Omental fat pad (tissue), 4 donors: ENCODE results near the gene SIX5. TPM values are rescaled to one million over a fixed set of nuclear protein-coding genes. Genes with fewer than 3 reads are reported as not detected.

ENCODE experiments used
- ATAC-seq: fragments of 150-250 bp; one replicate; pipeline ENCODE4 v1.9.1; 2016; ENCODE audit warnings: mild to moderate bottlenecking, moderate library complexity; ENCODE audit not compliant: low FRiP score
- DNase-seq: peaks from one replicate; pipeline ENCODE4 v3.0.0-alpha.2; 2019; ENCODE audit warnings: low spot score
- CTCF ChIP-seq, 3 donors: fragments of 450-650 bp; IDR thresholded peaks; one replicate each; pipeline ENCODE4 v1.5.1; 2016 to 2017; ENCODE audit warnings: antibody characterized with exemption in 3 of 3, mild to moderate bottlenecking in 3 of 3, moderate library complexity in 2 of 3
- total RNA-seq, 4 donors: library from RNA; depleted of rRNA; stranded (reverse); fragments of >200 nt; gene quantifications; one replicate each; pipeline ENCODE4 v1.1.0, GENCODE V29; 2016

Gene SIX5
- total RNA-seq, 4 donors from 2014 or later: 4.3 to 13.4 (median 7.8) TPM

- ATAC-seq (peak; percentile 99), DNase-seq (peak; percentile 99)
- TF ChIP-seq CTCF (IDR thresholded peaks at IDR 0.05): no peak
Observed at GRCh38 chr19:45792470-45793177, 23.6 kb upstream of the SIX5 start, which contains the start of gene DMWD. TSS of gene DMWD (minus strand) at chr19:45792845. CDS start at chr19:45792756, 89 bp downstream.

GRCh38 chr19:45791744-45792469, 22.9 kb upstream of the SIX5 start:
- DNase-seq: no peak
- TF ChIP-seq CTCF (IDR thresholded peaks at IDR 0.05): no peak
- peak; percentile 1 for ATAC-seq

- no peak for ATAC-seq
- TF ChIP-seq CTCF (IDR thresholded peaks at IDR 0.05): no peak
Observed at GRCh38 chr19:45790942-45791341, 21.9 kb upstream of the SIX5 start.

GRCh38 chr19:45789035-45789786, 20.2 kb upstream of the SIX5 start:
- ATAC-seq: no peak
- TF ChIP-seq CTCF (IDR thresholded peaks at IDR 0.05): no peak
- DNase-seq: no peak

More at GRCh38 chr19:45790942-45791341, 21.9 kb upstream of the SIX5 start:
- DNase-seq: no peak

- TF ChIP-seq CTCF (IDR thresholded peaks at IDR 0.05): no peak
- ATAC-seq: no peak
- DNase-seq: no peak
Observed at GRCh38 chr19:45786533-45786894, 17.5 kb upstream of the SIX5 start.

GRCh38 chr19:45785781-45786532, 16.9 kb upstream of the SIX5 start:
- ATAC-seq: no peak
- TF ChIP-seq CTCF (IDR thresholded peaks at IDR 0.05): no peak
- no peak for DNase-seq
